ENCODE results near the gene BCORL1. TPM values are rescaled to one million over a fixed set of nuclear protein-coding genes. Genes with fewer than 3 reads are reported as not detected.

The BCORL1 gene
- 0.97 and 1.5 TPM in 2 replicates for total RNA-seq

DNA sequence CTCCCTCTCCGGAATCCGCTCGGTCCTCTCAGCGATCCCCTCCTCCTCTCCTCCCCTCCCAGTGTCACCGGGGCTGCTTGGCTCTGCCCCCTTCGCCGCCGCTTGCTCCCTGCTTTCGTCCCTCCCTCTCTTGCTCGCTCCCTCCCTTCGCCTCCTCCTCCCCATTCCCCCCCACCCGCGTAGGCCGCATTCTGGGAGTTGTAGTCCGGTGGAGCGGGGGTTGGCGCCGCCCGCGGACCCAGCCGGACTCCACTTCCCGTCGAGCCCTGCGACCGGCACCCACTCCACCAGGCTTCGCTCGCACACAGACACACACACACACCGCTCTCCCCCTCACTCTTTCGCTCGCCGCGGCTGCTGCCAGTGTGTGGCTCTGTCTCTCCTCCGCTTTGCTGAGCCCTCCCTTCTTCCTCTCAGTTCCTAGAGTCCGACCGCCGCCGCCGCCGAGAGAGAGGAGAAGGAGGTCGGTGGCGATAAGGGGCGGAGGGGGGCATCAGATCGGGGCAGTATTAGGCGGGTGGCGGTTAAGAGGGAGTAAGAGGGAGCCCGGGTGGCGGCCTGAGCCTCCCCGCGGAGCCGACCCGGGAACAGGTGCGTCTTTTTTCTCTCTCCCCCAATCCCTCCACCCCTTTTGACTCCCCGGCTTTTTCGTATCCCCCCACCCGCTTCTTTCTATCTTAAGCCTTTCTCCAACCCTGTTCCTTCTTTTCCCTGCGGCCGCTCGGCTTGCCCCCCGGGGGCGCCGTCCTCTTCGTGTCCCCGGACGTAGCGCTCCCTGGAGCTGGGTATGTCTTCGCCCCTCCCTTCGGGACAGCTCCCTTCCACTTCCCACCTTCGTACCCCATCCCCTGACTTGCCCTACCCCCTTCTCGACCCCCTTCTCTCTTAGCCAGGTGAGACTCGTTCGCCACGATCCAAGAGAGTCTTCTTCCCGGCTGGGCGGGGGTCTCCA, at the start of gene BCORL1:
Gene BCORL1, plus strand, starts transcription at position 336 of the 952 bp plus-strand sequence. CDS start 22,597 bp downstream, outside the sequence.

Other genes with a start within 250 kb of the BCORL1 start
- not detected in 2 replicates for gene XPNPEP2, start 243.7 kb upstream of the BCORL1 start, total RNA-seq
- not detected in 2 replicates for gene SASH3, start 202.7 kb upstream of the BCORL1 start, total RNA-seq
- 10.7 and 12.6 TPM in 2 replicates for gene ZDHHC9, start 138.7 kb upstream of the BCORL1 start, total RNA-seq
- gene UTP14A, start 76.5 kb upstream of the BCORL1 start, total RNA-seq: 22.1 and 25.2 TPM in 2 replicates
- 9.4 and 9.7 TPM in 2 replicates for gene ELF4, start 127.9 kb downstream of the BCORL1 start, total RNA-seq
- gene AIFM1, start 183.2 kb downstream of the BCORL1 start, total RNA-seq: 27.6 and 35.3 TPM in 2 replicates
- 1.2 and 1.9 TPM in 2 replicates for gene RAB33A, start 189.3 kb downstream of the BCORL1 start, total RNA-seq